ENCODE results near the gene TET3.

DNA sequence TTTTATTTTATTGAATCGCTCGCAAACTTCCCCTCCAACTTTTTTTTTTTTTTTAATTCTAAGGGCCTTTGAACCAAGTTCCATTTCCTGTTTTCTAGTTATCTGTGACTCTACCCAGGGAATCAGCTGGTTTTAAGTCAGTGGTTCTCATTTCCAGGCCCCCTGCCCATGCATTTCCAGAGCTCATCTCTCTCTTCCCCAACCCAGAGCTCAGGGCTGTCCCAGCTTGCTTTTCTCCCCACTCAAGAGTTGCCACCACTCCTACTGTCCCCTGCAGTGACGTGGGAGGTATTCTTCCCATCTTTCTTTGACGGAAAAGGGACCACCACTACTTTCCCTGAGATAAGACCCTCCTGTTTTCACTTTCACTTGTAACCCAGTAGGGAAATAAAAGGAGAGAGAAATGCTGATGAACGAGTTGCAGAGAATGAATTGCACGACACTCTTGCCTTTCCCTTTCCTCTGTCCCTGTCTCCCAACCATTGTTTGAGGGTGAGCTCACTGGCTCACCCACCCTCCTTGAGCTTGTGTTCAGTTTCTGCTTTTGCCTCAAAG lies 42.1 kb downstream of the TET3 start:
- TF ChIP-seq CTCF (conservative IDR thresholded peaks at IDR 0.05 in 1 of 2, IDR thresholded peaks at IDR 0.05 in 1 of 2; ENCODE audit: low read depth in 1 of 2, low read length in 2 of 2): no peak
- TF ChIP-seq EZH2 (IDR thresholded peaks at IDR 0.05; ENCODE audit: low read length, missing control alignments): no peak
